GM19193 (cell line): Measurements from ENCODE around the gene CCNL1.

ENCODE experiments used
- POLR2A ChIP-seq: IDR thresholded peaks from 4 replicates; pipeline ENCODE4 v1.6.1; 2011; ENCODE audit not compliant: insufficient read depth, insufficient read length; ENCODE audit errors: extremely low read depth

CCNL1 gene

DNA sequence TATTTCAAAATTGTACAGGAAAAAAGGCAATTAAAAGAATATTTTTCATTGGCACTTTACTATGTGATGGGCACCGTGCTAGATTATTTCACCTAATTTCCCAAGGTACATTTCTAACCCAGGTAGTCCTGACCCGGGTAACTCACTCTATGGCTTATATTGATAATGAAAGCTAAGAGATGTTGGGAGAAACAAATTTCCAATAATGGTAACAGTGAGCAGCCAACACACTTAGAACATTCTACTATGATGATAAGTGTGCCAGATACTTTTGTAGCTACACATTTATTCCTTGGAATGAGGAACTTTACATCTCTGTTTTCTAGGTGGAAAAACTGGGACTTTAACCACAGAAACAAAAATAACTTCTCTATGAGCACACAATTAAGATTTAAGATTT lies 7.5 kb downstream of the CCNL1 start:
- no peak for TF ChIP-seq POLR2A

DNA sequence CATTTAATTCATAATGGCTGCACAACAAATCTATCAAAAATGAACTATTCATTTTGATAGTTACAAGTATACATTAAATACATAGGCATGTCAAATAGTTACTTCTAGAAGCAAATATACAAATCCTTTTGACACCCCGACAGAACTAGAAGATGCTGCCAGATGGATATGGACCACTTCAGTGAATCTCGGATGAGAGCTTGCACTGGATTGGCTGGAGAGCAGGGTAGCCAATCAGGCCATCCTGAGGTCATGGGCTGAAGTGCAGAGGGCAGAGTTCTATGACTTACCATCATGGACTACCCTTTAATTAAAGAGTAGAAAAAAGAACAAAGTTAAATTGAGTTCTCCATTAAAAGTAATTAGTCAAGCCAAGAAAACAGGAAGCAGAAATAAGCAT lies 8.3 kb downstream of the CCNL1 start:
- TF ChIP-seq POLR2A = no peak

DNA sequence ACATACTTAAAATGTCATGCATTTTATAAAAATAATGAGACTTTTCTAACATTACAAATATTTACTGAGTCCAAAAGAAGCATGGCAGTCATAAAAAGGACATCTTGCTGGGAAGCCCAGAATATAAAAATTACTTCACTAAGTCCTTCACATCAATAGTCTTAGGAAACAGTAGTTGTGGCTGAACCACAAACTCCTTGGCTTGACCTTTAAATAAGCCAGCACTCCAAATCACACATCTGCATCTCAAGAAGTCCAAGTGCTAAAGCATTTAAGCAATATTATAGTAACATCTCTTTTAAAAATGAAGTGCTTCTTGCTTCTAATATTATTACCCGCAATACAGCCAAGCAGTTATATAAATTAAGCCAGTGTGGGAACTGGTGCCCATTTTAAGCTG lies 8.8 kb downstream of the CCNL1 start:
- TF ChIP-seq POLR2A = no peak

DNA sequence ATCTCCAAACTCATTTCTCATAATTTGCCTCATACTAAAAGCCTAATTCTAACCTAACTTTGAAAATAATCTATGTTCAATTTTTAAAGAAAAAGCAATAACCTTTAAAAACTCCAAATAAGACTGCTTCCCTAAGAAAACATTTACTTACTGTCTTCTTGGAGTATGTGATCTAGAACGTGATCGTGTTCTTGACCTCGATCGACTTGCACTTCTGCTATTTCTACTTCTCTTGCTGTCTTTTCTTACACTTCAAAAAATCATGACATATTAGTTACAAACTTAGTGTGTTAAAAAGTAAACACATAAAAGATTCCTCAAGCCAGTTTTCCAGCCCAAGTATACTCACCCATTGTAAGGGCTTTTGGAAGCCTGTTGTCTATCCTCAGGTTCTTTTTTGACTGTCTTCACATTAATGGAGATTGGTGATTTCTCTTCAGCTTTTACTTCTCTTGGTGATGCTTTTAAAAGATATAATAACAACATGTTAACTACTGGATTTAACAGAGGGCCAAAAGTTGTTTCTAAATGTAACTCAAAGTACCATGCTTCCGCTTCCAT lies 10.7 kb downstream of the CCNL1 start:
- no peak for TF ChIP-seq POLR2A

DNA sequence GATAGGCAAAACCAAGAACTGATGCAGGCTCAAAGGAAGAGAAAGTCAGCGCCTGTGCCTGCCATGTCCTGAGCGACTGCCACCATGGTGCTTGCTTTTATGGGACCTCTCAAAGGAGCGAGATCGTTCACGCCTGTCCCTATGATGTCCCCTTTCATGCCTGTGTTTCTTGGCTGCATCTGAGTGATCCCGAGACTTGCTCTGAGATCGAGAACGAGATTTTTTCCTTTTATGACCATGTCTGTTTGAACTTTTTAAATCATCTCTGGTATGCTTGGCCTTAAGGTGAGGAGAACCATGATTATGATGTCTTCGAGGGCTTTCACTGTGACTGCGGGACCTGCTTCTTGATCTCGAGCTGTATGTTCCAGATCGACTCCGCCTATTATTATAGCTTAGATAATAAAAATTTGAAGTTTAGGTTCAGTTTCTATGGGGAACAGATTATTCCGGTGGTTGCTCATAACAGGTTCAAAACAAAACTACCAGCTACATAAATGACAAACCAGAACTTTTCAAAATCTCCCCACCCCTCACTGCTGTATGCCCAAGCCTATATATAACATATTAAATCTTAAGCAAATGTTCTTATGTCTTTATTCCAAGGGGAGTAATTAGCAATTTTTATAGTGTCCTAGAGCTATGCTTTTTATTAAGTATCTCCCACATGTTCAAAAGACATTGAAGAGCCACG lies 11.6 kb downstream of the CCNL1 start:
- no peak for TF ChIP-seq POLR2A

DNA sequence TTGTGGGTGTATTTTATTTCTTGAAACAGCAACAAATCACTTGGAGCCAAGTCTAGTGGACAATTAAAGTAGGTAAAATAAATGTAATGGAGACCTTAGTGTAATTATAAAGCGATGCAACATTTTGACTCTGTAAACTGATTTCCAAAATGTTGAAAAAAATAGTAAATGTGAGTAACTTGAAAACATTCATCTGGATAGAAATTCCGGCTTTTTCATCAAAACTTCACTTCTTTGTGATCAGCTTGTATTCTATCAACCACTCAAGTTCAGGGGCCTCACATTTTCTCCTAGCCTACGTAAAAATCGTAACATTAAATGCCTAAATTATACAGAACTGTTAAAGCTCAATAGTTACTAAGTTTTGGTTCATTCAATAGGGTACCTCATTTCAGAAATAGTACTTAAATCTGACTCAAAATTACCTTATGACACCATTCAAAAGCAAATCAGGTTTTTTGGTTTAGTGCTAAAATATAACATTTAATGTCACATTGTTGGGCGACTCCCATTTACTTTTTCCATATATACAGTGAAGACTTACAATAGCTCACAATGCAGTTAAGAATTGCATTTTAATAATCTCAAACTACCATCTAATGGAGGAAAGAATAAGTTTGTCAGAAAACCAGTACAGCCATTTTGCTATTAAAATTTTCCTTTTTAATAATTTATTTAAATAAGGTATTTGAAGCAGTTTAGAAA lies 12.7 kb downstream of the CCNL1 start:
- no peak for TF ChIP-seq POLR2A

DNA sequence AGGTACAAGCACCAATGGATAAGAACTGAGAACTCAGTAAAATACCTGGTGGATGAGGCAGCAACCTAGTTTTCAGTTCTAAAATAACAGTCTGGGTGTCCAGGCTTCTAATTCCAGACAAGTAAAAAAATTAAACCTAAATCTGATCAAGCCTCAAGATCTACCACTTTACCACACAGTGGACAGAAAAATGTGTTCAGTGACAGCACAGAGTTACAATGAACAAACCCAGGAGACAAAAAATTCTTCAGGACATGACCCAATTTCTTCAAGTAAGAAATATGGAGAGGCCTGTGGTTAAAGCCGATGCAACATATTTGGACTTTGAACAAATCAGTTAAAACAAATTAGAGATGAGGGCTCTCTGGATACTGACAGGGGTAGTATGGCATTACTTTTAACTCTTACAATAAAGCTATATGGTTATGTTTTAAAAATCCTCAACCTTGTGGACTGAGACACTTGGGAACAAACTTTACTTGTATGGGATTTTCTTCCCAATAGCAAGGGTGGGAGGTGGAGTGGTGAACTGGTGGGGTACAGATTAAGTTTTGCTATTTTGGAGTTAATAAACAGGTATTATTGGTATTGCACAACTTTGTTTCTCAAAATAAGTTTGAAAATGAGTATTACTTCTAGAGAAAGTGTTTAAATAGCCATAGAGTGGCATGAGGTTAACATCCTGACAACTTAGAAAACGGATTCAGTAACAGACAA lies 14.2 kb downstream of the CCNL1 start:
- no peak for TF ChIP-seq POLR2A

DNA sequence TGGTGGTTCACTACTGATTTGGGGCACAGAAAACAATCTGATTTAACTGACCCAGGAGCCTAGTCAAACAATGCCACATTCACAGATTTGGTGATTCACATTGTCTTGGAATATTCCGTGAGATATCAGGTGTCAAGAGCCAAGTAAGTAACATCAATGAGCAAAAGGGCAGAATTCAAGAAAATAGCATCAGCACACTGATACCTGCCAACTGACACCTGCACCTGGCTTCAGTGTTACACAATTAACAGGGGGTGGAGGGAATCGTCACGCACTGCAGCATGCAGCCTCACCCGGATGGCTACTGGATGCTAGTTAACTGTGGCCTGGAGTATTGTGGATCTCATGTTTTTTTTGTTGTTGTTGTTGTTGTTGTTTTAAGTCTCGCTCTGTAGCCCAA lies 17.6 kb downstream of the CCNL1 start:
- no peak for TF ChIP-seq POLR2A

DNA sequence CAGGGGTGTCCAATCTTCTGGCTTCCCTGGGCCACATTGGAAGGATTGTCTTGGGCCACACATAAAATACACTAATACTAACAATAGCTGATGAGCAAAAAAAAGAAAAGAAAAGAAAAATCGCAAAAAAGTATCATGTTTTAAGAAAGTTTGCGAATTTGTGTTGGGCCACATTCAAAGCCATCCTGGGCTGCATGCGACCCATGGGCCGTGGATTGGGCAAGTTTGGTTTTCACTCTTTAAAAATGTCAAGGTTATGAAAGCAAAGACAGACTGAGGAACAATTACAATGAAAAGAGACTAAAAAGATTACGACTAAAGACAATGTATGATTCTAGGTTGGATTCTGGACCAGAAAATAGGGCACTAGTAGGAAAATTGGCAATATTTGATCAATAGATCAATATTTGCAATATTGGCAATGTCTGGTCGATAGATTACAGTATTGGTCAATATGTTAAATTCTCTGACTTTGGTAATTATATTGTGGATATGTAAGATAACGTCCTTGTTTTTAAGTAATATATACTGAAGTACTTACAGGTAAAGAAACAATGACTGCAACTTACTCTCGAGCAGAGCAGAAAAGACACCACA lies 19.9 kb downstream of the CCNL1 start:
- TF ChIP-seq POLR2A = no peak

DNA sequence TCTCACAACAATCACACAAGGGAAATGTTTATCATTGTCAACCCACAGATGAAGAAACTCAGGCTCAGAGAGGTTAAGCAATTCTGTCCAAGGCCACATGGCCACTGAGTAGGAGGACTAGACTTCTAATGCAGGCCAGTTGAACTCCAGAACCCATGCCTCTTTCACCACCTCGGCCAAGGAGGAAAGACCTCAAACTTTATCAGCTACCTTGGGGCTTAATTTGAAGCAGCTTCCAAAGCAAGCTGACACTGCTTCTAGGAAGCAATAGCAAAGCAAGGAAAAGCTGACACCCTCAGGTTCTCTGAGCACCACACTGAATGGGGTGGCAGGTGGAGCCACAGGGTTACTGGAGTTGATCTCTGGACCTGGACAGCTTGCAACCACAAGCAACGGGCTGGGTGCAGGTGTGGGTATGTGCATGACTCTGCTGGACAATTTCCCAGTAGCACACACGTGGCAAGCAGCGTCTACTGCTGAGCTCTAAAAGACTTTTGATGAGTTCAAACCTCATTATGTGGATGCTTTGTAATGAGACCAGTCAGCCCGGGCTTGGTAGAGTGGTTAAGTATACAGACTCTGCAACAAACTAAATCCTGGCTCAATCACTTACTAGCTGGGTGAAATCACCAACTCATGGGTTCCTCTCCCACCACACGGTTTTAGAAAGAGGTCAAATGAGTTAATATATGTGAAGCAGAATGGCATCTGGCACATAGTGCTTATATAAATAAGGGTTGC lies 23.1 kb downstream of the CCNL1 start:
- no peak for TF ChIP-seq POLR2A

DNA sequence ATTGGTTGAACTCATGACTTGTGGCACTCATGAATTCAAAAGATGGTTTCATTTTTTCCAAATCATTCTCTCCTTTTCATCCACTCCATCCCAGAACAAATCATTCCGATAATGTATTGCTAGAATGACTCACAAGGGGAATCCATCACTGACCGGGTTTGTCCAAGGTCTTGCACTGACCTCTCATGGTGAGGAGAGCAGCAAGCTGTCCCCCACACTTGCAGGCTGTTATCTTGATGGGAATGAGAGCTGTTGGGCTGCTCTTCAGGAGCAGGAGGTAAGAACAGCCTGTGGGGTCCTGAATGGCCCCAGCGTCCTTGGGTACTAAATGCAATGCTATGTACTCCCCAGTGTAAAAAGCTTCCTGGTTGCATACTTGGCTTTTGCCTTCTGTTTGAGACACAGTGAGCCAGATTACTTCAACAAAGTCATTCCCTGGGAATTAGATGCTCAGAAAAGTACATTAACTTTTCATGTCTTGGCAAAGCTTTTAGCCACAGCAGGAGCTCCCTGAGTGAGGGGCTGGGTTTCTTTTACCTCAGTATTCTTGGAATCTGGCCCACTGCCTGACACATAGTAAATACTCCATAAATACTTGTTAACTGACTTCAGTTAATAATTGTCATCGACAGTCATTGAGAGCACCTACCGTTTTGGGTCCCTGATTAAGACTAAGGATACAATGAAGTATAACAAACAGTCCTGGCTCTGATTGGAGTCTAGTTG lies 24.1 kb downstream of the CCNL1 start:
- TF ChIP-seq POLR2A = no peak

DNA sequence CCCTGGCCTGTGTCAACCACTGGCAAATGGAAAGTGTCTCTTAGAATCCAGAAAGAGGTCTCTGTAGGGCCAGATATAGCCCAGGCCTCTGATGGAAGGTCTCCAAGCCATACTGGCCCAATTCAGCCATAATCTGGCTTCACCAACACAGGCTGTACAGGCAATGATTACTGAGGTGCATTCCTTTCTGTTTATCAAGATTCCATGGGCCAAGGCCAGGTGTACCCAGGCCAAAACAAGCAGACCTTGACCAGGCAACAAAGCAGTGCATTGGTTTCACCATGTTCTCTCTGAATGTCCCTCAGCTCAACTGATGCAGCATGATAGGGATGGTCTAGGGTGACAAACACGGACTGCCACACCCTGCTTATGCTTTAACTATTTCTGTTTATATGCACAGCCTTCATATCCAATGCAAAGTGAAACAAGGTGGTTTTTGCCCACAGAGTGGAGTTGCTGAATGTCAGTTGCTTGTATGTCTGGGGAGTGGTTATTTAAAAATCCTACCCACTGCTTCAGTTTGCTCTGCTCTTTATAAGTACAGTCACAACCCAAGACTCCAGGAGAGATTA lies 25.2 kb downstream of the CCNL1 start:
- no peak for TF ChIP-seq POLR2A

DNA sequence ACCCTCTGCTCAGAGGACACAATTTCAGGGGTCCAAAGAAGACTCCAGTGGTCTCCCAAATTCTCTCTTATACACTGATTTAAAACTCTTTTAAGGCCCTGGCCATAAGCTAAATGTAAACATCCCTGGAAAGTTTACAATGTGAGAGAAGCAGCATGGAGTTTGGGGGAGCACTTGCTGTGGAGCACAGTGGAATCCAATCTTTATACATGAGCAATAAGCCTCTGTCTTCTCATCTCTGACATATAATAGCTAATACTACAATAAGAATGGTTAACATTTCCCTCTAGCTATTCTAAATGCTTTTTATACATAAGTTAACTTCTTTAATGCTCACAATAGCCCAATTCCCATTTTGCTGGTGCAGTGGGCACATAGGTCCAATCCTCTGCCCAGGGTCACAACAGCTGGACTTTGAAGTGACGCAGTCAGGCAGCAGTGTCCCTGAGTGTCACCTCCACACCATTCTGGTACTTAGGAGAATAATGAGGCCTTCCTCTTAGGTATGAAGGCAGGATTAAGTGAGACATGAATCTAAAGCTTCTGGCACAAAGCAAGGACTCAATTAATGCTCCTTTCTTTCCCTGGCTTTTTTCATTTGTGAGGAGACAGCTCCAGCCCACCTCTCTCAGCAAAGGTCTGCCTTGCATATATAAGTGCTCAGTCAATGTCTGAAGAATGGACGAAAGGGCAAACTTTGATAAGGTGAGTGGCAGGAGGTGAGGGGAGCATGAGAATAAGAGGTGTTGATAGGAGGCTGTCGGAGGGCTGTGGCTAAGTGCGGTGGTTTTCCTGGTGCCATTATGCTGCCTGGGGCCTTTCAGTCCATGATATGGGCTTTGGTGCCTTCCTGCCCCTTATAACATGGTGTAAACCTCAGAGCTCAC lies 26.3 kb downstream of the CCNL1 start:
- TF ChIP-seq POLR2A = no peak

DNA sequence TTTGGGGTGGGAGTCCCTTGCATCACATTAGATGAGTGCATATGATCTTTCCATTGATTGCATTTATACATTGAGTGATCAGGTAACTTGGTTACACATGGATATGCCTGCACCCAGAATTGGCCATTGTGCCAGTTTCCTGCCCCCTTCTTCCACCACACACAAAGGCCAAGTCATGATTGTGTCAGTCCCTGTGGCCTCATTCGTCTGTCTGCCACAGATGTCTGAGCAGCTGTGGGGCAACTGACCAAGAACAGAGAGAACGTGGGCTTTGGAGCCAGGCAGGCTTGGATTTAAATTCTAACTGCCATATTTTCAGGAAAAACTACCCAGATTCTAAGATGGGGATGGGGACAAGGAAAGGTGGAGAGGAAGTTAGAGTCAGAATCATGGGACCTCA lies 27.0 kb downstream of the CCNL1 start:
- TF ChIP-seq POLR2A = no peak
